Measurements from ENCODE around the gene EBNA1BP2.

Gene EBNA1BP2

DNA sequence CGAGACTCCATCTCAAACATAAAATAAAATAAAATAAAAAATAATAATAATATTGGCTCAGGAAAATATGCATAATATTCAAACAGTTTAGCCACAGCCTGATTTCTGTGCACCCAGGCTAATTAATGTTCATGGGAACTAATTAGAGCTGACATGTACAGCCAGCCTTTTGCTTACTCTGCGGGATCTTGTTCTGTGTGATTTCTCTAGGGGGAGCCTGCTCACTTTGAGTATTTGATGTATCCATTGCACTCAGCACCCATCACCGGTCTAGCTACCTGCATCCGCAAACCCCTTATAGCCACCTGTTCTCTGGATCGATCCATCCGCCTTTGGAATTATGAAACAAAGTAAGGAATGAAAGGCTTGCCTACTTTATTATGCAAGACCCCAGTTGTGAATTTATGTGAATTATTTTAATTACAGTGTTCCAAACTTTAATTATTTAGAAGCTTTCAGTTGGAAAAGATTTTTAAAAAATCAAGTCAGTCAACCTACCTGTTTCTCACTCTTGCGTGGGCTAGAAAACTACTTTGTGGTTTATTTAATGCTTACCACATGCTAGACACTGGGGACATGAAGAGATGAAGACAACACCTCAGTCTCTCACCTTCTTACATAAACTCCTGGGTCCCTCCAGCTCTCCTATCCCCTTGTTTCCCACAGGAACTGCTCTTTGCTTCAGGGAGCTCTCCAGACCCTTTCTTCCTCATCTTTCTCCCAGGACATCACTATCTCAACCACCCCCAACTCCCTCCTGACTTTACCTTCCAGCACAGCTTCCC lies 25.4 kb upstream of the EBNA1BP2 start:
- WGBS (ENCODE audit: insufficient coverage): 100% methylated on average over 1 of the region's 7 CpGs
- CTCF ChIA-PET: interaction anchor here (0.6 to 0.9 kb wide), 2 partner anchors 15 to 39 kb away, joined by 3 read pairs; no protein-coding TSS in a partner anchor

DNA sequence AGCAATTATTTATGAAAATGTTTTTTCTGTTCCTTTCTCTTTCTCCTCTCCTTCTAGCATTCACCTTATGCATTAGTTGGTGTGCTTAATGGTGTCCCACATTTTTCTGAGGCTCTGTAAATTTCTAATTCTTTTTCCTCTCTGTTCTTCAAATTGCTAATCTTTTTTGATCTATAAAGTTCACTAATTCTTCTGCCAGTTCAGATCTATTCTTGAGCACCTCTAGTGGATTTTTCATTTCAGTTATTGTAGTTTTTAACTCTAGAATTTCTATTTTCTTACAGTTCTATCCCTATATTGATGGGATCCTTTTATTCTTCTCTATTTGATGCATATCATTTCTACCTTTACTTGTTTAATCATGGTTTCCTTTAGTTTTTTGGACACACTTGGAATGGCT lies 22.4 kb upstream of the EBNA1BP2 start:
- DNase-seq: no peak
- Histone ChIP-seq H3K27me3 (replicated peaks in 2 of 5; ENCODE audit: control insufficient read depth in 4 of 5, insufficient read depth in 5 of 5, low read length in 4 of 5) (no peaks in the 10 kb centered on the region), H3K27ac (ENCODE audit: insufficient read depth in 1 of 2, low read depth in 1 of 2, low read length in 2 of 2, poor library complexity in 1 of 2, severe bottlenecking in 2 of 2) (no peak overlapping the region), H3K36me3 (ENCODE audit: control insufficient read depth in 4 of 4, insufficient read depth in 4 of 4, low read length in 3 of 4) (no peaks in the 10 kb centered on the region), H3K9me3 (ENCODE audit: control extremely low read depth in 1 of 5, control insufficient read depth in 4 of 5, insufficient read depth in 2 of 5, low read depth in 1 of 5, low read length in 4 of 5) (peaks cover 0 to 19% (median 0%) of the 10 kb centered on the region in 5 experiments), H3K4me3 (ENCODE audit: control insufficient read depth in 1 of 7, extremely low read depth in 1 of 7, insufficient read depth in 4 of 7, low read depth in 2 of 7, low read length in 6 of 7) (no peak overlapping the region), H3K4me1 (ENCODE audit: control extremely low read depth in 1 of 4, control insufficient read depth in 4 of 4, insufficient read depth in 4 of 4, low read length in 3 of 4) (no peaks in the 10 kb centered on the region)
- POLR2A ChIA-PET: no interaction called here
- CTCF ChIA-PET: no interaction called here

More for the DNA sequence above, 25.4 kb upstream of the EBNA1BP2 start:
- Histone ChIP-seq H3K36me3 (ENCODE audit: control insufficient read depth in 4 of 4, insufficient read depth in 4 of 4, low read length in 3 of 4) (no peaks in the 10 kb centered on the region), H3K9me3 (ENCODE audit: control extremely low read depth in 1 of 5, control insufficient read depth in 4 of 5, insufficient read depth in 2 of 5, low read depth in 1 of 5, low read length in 4 of 5) (peaks cover 0 to 12% (median 0%) of the 10 kb centered on the region in 5 experiments), H3K4me3 (ENCODE audit: control insufficient read depth in 1 of 7, extremely low read depth in 1 of 7, insufficient read depth in 4 of 7, low read depth in 2 of 7, low read length in 6 of 7) (no peak overlapping the region), H3K4me1 (ENCODE audit: control extremely low read depth in 1 of 4, control insufficient read depth in 4 of 4, insufficient read depth in 4 of 4, low read length in 3 of 4) (no peaks in the 10 kb centered on the region), H3K27me3 (replicated peaks in 2 of 5; ENCODE audit: control insufficient read depth in 4 of 5, insufficient read depth in 5 of 5, low read length in 4 of 5) (no peaks in the 10 kb centered on the region), H3K27ac (ENCODE audit: insufficient read depth in 1 of 2, low read depth in 1 of 2, low read length in 2 of 2, poor library complexity in 1 of 2, severe bottlenecking in 2 of 2) (no peak overlapping the region)
- DNase-seq: no peak
- POLR2A ChIA-PET: interaction anchor here (0.7 kb wide), 1 partner anchor 381 kb away, joined by 3 read pairs; no protein-coding TSS in a partner anchor

DNA sequence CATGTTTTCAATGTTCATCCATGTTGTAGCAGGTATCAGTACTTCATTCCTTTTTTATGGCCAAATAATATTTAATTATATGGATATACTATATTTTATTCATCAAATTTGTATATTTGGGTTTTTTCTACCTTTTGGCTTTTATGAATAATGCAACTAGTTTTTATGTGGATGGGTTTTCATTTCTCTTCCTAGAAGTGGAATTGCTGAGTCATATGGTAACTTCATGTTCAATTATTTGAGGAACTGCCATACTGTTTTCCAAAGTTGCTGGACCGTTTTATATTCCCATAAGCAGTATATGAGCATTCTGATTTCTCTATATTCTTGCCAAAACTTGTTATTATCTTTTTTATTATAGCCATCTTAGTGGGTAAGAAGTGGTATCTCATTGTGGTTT lies 16.0 kb upstream of the EBNA1BP2 start:
- Histone ChIP-seq H3K9me3 (ENCODE audit: control extremely low read depth in 1 of 5, control insufficient read depth in 4 of 5, insufficient read depth in 2 of 5, low read depth in 1 of 5, low read length in 4 of 5) (peaks cover 0 to 8% (median 0%) of the 10 kb centered on the region in 5 experiments), H3K27me3 (replicated peaks in 2 of 5; ENCODE audit: control insufficient read depth in 4 of 5, insufficient read depth in 5 of 5, low read length in 4 of 5) (no peaks in the 10 kb centered on the region), H3K4me1 (ENCODE audit: control extremely low read depth in 1 of 4, control insufficient read depth in 4 of 4, insufficient read depth in 4 of 4, low read length in 3 of 4) (no peaks in the 10 kb centered on the region), H3K27ac (ENCODE audit: insufficient read depth in 1 of 2, low read depth in 1 of 2, low read length in 2 of 2, poor library complexity in 1 of 2, severe bottlenecking in 2 of 2) (no peak overlapping the region), H3K36me3 (ENCODE audit: control insufficient read depth in 4 of 4, insufficient read depth in 4 of 4, low read length in 3 of 4) (no peaks in the 10 kb centered on the region), H3K4me3 (ENCODE audit: control insufficient read depth in 1 of 7, extremely low read depth in 1 of 7, insufficient read depth in 4 of 7, low read depth in 2 of 7, low read length in 6 of 7) (no peak overlapping the region)
- ChIA-PET POLR2A (no interaction called here), CTCF (no interaction called here)
- no CpG with 5 or more reads among the region's 1 CpG for WGBS (ENCODE audit: insufficient coverage)
- no peak for DNase-seq

DNA sequence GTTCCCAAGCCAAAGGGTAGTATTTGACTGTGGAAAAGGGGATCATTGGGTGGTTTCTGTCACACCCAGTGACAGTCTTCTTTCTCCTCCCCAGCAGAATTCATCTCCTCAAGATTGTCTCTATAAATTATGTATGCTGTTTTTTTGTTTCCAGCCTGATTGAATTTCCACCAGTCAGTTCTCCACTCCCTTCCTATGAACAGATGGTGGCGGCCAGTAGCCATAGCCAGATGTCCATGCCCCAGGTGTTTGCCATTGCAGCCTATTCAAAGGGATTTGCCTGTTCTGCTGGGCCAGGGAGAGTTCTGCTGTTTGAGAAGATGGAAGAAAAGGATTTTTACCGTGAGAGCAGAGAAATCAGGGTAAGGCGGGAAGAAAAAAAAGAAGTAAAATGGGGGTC lies 12.9 kb upstream of the EBNA1BP2 start:
- ChIA-PET CTCF (no interaction called here), POLR2A (no interaction called here)
- 92% methylated on average over 2 of the region's 3 CpGs for WGBS (ENCODE audit: insufficient coverage)
- no peak overlapping the region for H3K4me3 ChIP-seq (ENCODE audit: control insufficient read depth in 1 of 7, extremely low read depth in 1 of 7, insufficient read depth in 4 of 7, low read depth in 2 of 7, low read length in 6 of 7)
- no peak for DNase-seq
- no peaks in the 10 kb centered on the region for H3K36me3 ChIP-seq (ENCODE audit: control insufficient read depth in 4 of 4, insufficient read depth in 4 of 4, low read length in 3 of 4)
- no peaks in the 10 kb centered on the region for H3K4me1 ChIP-seq (ENCODE audit: control extremely low read depth in 1 of 4, control insufficient read depth in 4 of 4, insufficient read depth in 4 of 4, low read length in 3 of 4)
- no peak overlapping the region for H3K27ac ChIP-seq (ENCODE audit: insufficient read depth in 1 of 2, low read depth in 1 of 2, low read length in 2 of 2, poor library complexity in 1 of 2, severe bottlenecking in 2 of 2)
- no peaks in the 10 kb centered on the region for H3K27me3 ChIP-seq (replicated peaks in 2 of 5; ENCODE audit: control insufficient read depth in 4 of 5, insufficient read depth in 5 of 5, low read length in 4 of 5)
- H3K9me3 ChIP-seq (ENCODE audit: control extremely low read depth in 1 of 5, control insufficient read depth in 4 of 5, insufficient read depth in 2 of 5, low read depth in 1 of 5, low read length in 4 of 5): peaks cover 0 to 5% (median 0%) of the 10 kb centered on the region in 5 experiments

DNA sequence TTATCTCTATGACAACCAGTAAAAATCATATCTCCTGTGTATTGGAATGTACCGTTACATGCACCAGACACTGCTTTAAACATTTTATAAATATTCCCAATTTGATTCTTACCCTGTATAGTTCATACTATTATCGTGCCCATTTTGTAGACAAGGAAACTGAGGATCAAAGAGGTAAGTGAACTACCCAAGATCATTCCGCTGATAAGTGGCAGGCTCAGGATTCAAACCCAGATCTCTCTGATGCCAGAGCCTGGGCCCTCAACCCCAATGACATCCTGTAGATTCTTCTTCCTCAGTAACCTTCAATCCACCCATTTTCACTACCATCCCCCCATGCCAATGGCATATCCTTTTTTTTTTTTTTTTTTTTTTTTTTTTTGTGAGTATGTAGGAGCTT lies 12.3 kb upstream of the EBNA1BP2 start:
- 100% methylated on average over 3 of the region's 3 CpGs for WGBS (ENCODE audit: insufficient coverage)
- H3K4me3 ChIP-seq (ENCODE audit: control insufficient read depth in 1 of 7, extremely low read depth in 1 of 7, insufficient read depth in 4 of 7, low read depth in 2 of 7, low read length in 6 of 7): no peak overlapping the region
- no peak overlapping the region for H3K27ac ChIP-seq (ENCODE audit: insufficient read depth in 1 of 2, low read depth in 1 of 2, low read length in 2 of 2, poor library complexity in 1 of 2, severe bottlenecking in 2 of 2)
- H3K4me1 ChIP-seq (ENCODE audit: control extremely low read depth in 1 of 4, control insufficient read depth in 4 of 4, insufficient read depth in 4 of 4, low read length in 3 of 4): no peaks in the 10 kb centered on the region
- ChIA-PET CTCF (no interaction called here), POLR2A (no interaction called here)
- H3K9me3 ChIP-seq (ENCODE audit: control extremely low read depth in 1 of 5, control insufficient read depth in 4 of 5, insufficient read depth in 2 of 5, low read depth in 1 of 5, low read length in 4 of 5): no peaks in the 10 kb centered on the region
- no peaks in the 10 kb centered on the region for H3K36me3 ChIP-seq (ENCODE audit: control insufficient read depth in 4 of 4, insufficient read depth in 4 of 4, low read length in 3 of 4)
- H3K27me3 ChIP-seq (replicated peaks in 2 of 5; ENCODE audit: control insufficient read depth in 4 of 5, insufficient read depth in 5 of 5, low read length in 4 of 5): no peaks in the 10 kb centered on the region
- DNase-seq: no peak

DNA sequence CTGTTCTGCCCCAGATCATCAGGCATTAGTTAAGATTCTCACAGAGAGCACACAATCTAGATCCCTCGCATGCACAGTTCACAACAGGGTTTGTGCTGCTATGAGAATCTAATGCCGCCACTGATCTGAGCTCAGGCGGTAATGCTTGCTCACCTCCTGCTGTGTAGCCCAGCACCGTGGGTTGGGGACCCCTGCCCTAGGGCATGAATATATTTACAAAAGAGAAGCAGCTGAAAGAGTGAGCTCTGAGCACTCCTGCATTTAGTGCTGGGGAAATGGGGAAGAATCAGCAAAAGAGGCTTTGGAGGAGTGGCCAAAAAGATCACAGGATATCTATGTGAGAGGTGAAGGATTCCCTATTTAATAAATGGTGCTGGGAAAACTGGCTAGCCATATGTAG lies 5.6 kb upstream of the EBNA1BP2 start:
- Histone ChIP-seq H3K9me3 (ENCODE audit: control extremely low read depth in 1 of 5, control insufficient read depth in 4 of 5, insufficient read depth in 2 of 5, low read depth in 1 of 5, low read length in 4 of 5) (no peaks in the 10 kb centered on the region), H3K27me3 (replicated peaks in 2 of 5; ENCODE audit: control insufficient read depth in 4 of 5, insufficient read depth in 5 of 5, low read length in 4 of 5) (peaks cover 0 to 7% (median 0%) of the 10 kb centered on the region in 5 experiments), H3K4me3 (ENCODE audit: control insufficient read depth in 1 of 7, extremely low read depth in 1 of 7, insufficient read depth in 4 of 7, low read depth in 2 of 7, low read length in 6 of 7) (no peak overlapping the region), H3K27ac (ENCODE audit: insufficient read depth in 1 of 2, low read depth in 1 of 2, low read length in 2 of 2, poor library complexity in 1 of 2, severe bottlenecking in 2 of 2) (no peak overlapping the region), H3K4me1 (ENCODE audit: control extremely low read depth in 1 of 4, control insufficient read depth in 4 of 4, insufficient read depth in 4 of 4, low read length in 3 of 4) (peaks cover 0 to under 1% (median 0%) of the 10 kb centered on the region in 4 experiments), H3K36me3 (ENCODE audit: control insufficient read depth in 4 of 4, insufficient read depth in 4 of 4, low read length in 3 of 4) (no peaks in the 10 kb centered on the region)
- 71% methylated on average over 3 of the region's 4 CpGs for WGBS (ENCODE audit: insufficient coverage)
- ChIA-PET CTCF (no interaction called here), POLR2A (no interaction called here)
- DNase-seq: no peak

DNA sequence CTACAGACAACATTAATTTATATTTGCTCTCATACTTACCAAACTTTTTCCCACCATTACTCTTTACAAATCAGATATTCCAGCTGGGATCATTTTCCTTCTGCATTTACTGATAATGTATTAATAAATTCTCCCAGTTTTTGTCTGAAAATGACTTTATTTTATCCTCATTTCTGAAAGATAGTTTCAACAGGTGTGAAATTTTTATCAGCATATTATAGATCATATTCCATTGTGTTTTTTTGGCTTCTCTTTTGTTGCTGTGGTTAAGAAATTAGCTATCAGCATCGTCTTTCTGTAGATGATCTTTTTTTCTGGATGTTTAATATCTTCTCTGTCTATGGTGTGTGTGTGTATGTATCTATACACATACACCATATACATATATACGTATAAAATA lies 2.8 kb upstream of the EBNA1BP2 start:
- H3K4me3 ChIP-seq (ENCODE audit: control insufficient read depth in 1 of 7, extremely low read depth in 1 of 7, insufficient read depth in 4 of 7, low read depth in 2 of 7, low read length in 6 of 7): no peak overlapping the region
- H3K27ac ChIP-seq (ENCODE audit: insufficient read depth in 1 of 2, low read depth in 1 of 2, low read length in 2 of 2, poor library complexity in 1 of 2, severe bottlenecking in 2 of 2): no peak overlapping the region
- DNase-seq: no peak
- no CpG with 5 or more reads among the region's 2 CpGs for WGBS (ENCODE audit: insufficient coverage)
- peaks cover 0 to 7% (median 0%) of the 10 kb centered on the region in 5 experiments for H3K27me3 ChIP-seq (replicated peaks in 2 of 5; ENCODE audit: control insufficient read depth in 4 of 5, insufficient read depth in 5 of 5, low read length in 4 of 5)
- no peaks in the 10 kb centered on the region for H3K9me3 ChIP-seq (ENCODE audit: control extremely low read depth in 1 of 5, control insufficient read depth in 4 of 5, insufficient read depth in 2 of 5, low read depth in 1 of 5, low read length in 4 of 5)
- peaks cover 0 to 6% (median 2%) of the 10 kb centered on the region in 4 experiments for H3K36me3 ChIP-seq (ENCODE audit: control insufficient read depth in 4 of 4, insufficient read depth in 4 of 4, low read length in 3 of 4)
- H3K4me1 ChIP-seq (ENCODE audit: control extremely low read depth in 1 of 4, control insufficient read depth in 4 of 4, insufficient read depth in 4 of 4, low read length in 3 of 4): peaks cover 3 to 17% (median 12%) of the 10 kb centered on the region in 4 experiments
- ChIA-PET CTCF (no interaction called here), POLR2A (no interaction called here)
